ENCODE data around the gene SNRPB. TPM values are rescaled to one million over a fixed set of nuclear protein-coding genes. Genes with fewer than 3 reads are reported as not detected.

The SNRPB gene
- 613 and 654 TPM in 2 replicates for total RNA-seq (2014; rRNA removed; shearing (Covaris generic))

DNA sequence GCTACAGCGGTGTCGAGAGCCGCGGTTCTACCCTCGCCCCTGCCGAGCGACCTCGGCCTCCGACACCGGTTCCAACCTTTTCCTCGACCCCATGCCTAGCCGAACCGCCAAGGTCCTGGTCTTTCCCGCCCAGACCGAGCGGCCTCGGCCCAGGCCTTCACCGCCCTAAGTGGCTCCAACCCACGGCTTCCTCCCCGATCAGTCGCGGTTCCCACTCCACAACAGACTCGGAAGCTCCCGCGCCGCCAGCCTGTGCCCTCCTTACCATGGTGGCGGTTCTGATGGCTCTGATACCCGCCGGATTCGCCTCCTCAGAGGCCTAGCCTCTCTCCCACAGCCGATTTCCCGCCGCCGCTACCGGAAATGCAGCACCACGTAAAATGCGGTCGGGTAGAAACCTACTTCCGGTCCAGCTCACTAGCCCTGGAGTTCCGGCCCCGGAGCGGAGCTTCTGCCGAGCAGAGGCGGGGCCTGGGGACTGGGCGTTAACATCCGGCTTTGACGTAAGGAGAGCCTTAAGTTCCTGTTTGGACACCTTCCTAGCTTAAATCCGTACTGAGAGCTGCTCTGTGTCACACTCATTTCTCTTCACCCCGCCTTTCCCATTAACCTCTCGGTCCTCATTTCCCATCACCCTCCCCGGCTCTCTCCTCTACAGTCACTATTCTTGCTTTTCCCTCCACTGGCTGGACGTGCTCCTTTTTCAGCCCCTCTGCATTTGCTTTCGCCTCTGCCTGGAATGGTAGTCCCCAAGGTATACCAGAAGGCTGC is at the start of gene SNRPB:
TSS of gene SNRPB (minus strand) at position 367 of the 771 bp plus-strand sequence. CDS start at position 268, 99 bp downstream.

DNA sequence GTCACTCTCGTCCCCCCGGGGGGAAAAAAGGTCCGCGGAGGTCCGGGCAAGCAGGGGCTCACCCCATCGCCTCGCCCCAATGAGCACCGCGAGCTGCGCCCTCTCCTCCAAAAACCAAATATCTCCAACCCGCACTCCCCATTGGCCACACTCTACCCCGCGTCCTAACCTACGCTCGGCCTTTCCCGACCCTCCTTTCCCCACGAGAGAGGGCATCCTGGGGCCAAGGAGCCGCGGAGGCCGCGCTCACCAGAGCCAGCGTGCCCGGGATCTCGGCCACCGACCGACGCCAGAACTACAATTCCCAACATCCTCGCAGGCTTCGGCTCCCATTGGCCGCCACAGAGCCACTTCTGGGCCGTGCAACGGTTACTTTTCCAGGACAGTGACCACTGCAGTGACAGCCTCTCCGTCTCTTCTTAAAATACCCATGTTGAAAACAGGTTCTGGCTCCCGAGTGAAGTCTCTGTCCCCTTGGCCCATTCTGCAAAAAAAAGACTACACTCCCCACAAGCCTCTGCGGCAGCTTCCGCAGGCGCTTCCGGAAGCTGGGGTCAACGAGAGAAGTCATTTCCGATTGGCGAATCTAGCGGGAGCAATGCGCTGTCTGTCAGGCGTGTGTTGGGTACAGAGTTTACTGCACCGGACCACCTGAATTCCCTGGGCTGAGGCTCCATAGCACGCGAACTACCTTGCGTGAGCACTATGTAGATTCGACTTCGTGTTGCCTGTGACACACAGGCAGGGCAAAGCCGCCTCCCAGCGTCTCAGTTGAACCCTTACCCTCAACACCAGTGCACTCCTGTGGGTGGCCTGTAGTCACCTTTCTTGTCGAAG is 38.3 kb upstream of the SNRPB start, which contains the start of gene ZNF343:
TSS of gene ZNF343 (minus strand) at position 285 of the 837 bp plus-strand sequence. CDS start 15,020 bp downstream, outside the sequence.

Small RNA genes lying within 50 kb of the gene (small RNA-seq; reads per million reads assigned to genes)
- gene RF00019 = not detected

Other genes with a start within 250 kb of the SNRPB start
- not detected in 2 replicates for gene TGM3, start 174.8 kb downstream of the SNRPB start, total RNA-seq (2014; rRNA removed; shearing (Covaris generic))
- gene TGM6, start 89.9 kb downstream of the SNRPB start, total RNA-seq (2014; rRNA removed; shearing (Covaris generic)) = not detected in 2 replicates
- 13.9 and 18.5 TPM in 2 replicates for gene ZNF343, start 38.1 kb upstream of the SNRPB start, total RNA-seq (2014; rRNA removed; shearing (Covaris generic))
- gene TMC2, start 65.8 kb upstream of the SNRPB start, total RNA-seq (2014; rRNA removed; shearing (Covaris generic)) = not detected in 2 replicates
- 560 and 619 TPM in 2 replicates for gene NOP56, start 181.8 kb upstream of the SNRPB start, total RNA-seq (2014; rRNA removed; shearing (Covaris generic))
- gene IDH3B, start 193.4 kb upstream of the SNRPB start, total RNA-seq (2014; rRNA removed; shearing (Covaris generic)) = 185 and 193 TPM in 2 replicates
- 0.19 and 0.37 TPM in 2 replicates for gene EBF4, start 222.0 kb upstream of the SNRPB start, total RNA-seq (2014; rRNA removed; shearing (Covaris generic))